Stimulated activated CD8-positive, alpha-beta memory T cell treated with anti-CD3 and anti-CD28 coated beads, Interleukin-4, amount 100 ng/mL, for 4 hours (primary cell): ENCODE measurements around the gene DIO1.
A peak's percentile ranks its signal among the peaks of the same experiment; 100 is the strongest.

Experiments used
- DNase-seq, 2 donors: peaks; one replicate each; pipeline ENCODE4 v3.0.0-alpha.2; 2020; ENCODE audit warnings: low read depth in 2 of 2, low spot score in 1 of 2

The DIO1 gene

DNA sequence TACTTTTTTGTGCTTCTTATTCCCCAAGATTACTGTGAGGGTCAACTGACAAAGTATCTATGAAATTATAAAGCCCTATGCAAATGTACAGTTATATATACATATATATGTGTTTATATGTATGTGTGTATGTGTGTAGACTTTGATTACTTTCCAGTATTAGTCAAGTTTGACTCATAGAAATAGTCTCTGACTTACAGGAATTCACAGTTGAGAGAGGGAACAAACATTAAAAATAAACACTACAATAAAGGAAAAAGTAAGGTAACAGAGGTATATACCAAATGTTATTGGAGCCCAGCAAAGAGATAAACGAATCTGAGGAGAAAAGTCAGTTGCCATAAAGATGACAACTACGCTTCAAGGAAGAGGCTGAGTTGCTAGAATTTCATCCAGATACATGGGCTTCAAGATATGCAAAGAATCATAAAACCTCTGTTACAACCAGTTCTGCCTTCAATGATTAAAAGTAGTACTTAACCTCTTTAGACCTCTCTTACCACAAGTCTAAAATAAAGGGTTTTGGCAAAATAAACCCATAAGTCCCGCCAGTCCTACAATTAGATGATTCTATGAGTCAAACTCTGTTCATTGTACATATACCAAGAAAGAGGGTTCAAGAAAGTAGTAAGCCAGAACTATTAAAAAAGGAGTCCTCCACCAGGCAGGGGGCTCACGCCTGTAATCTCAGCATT is 44.3 kb downstream of the DIO1 start:
- no peak for DNase-seq

DNA sequence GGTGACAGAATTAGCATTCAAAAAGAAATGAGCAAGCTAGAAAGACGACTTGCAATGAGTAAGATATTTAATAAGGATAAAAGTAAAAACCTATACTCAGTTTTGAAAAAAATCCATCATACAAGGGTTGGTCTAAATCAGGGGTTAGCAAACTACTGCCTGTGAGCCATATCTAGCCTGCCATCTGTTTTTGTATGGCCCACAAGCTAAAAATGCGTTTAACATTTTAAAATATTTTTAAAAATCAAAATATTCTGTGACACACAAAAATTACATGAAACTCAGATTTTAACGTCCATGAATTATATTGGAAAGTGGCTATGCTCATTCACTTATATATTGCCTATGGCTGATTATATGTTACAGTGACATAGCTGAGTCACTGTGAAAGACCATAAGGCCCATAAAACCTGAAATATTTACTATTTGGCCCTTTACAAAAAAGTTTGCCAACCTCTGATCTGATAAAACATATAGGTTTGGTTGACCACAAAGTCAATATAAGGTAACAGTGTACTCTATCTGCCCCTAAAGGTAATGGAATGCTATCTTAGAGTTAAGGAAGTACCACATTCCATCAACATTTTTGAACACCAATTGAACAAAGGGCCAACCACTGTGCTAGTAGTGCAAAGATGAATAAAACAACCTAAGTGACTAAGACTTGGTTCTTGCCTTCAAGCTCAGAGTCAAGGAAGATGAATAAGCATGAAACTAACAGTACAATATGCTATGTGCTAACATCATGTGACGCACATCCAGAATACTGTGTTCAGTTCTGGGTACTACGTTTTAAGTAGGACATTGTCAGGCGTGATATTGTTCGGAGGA is 48.4 kb downstream of the DIO1 start:
- no peak for DNase-seq

DNA sequence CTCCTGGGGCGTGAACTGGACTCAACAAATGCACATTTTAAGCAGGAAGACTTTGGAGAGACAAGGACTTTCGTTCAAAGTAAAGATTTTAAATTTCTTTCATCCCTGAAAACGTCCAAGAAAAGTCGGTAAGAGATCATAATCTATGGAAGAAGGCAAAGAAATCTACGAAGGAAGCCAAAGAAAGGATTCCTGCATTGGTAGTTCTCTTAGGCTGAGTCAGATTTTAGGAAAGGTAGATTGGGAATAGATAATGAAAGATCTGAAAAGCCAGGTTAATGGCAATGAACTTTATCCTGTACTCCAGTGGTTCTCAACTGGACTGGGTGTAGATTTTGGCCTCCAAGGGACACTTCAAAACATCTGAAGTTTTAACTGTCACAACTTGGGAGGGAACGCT is 49.1 kb downstream of the DIO1 start:
- DNase-seq: no peak

DNA sequence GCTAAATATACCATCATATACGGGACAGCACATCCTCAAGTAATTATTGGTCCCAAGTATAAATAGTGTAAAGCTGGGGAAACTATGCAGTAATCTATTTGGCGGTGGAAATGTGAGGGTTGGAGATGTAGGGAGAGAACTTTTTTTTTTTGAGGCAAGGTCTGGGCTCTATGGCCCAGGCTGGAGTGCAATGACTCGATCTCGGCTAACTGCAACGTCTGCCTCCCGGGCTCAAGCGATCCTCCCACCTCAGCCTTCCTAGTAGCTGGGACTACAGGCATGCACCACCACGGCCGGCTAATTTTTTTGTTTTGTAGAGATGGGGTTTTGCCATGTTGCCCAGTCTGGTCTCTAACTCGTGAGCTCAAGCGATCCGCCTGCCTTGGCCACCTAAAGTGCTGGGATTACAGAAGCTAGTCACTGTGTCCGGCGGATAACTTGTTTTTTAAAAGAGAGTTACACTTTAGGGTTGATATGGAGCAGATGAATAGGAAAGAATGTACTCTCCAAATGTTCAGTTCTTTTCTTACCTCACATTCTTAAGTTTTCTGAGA is 49.6 kb downstream of the DIO1 start:
- DNase-seq: no peak

DNA sequence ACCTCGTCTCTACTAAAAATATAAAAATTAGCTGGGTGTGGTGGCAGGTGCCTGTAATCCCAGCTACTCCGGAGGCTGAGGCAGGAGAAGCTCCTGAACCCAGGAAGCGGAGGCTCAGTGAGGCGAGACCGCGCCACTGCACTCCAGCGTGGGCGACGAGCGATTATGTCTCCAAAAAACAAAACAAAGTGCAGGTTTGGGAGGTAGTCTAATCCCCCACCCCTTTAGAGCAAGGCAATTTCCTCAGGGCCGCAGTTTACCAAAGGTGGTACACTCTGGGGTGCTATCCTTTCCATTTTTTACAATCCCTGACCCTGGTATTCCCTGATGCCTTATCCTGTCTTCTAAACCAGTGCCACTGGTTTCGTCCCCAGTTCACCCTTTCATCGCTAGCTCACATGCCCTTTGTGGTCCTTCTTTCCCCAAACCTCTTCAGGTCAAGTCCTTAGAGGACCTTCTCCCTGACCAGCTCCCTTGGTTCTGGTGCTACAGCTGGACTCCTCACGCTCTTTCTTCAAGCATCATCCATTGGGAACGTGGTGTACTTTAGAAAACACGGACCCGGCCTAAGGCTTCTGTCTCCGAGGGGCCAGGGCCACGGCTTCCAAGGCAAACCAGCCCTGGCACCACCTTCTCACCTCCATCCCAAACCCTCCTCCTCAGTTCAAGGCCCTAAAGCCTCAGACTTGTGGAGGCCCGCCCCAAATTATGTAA is 50.6 kb downstream of the DIO1 start:
- DNase-seq: no peak

DNA sequence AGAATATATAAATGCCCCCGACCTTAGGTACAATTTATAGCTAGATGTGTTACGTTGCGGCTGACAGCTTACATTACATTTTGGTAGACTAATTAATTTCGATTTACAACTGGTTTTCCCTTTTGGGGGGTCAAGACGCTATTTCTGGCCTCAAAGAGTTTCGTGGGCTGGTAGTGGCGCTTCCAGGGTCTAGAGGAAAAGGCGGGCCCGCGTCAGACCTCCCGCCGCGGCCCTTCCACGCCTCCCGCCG is 51.1 kb downstream of the DIO1 start:
- DNase-seq: no peak

DNA sequence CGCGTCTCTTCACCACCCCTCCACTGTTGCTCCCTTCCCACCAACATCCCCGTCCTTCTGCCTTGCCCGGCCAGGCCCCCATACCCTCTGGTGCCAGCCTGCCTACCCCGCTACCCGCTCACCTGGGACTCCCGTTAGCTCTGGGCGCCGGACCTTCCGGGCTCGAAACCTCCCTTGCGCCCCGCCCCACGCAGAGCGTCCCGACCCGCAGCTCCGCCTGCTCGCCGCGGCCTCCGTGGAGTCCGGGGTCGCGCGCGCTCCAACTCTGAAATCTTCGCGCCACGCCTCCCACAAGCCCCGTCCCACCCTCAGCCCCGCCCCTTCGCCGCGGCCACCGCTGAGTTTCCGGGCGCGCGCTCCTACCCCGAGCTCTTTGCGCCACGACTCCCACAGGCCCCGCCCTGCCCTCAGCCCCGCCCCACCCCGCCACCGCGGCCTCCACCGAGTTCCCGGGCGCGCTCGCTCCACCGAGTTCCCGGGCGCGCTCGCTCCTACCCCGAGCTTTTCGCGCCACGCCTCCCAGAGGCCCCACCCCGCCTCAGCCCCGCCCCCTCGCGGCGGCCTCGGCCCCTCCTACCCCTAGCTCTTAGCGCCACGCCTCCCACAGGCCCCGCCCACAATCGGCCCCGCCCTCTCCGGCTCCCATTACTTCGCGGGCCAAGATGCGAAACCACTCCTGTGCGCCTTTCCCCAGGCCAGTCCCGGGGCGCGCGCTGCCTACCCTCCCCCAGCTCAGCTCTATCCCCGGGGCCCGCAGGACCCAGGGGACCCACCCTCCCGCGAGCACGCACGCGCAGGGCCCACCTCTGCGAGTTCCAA is 51.7 kb downstream of the DIO1 start, which contains the start of gene IFT25:
Gene IFT25 (minus strand): TSS at position 267 of the 819 bp plus-strand sequence. CDS start 5,617 bp downstream, outside the sequence.
- DNase-seq: peak; percentile 97 to 99

DNA sequence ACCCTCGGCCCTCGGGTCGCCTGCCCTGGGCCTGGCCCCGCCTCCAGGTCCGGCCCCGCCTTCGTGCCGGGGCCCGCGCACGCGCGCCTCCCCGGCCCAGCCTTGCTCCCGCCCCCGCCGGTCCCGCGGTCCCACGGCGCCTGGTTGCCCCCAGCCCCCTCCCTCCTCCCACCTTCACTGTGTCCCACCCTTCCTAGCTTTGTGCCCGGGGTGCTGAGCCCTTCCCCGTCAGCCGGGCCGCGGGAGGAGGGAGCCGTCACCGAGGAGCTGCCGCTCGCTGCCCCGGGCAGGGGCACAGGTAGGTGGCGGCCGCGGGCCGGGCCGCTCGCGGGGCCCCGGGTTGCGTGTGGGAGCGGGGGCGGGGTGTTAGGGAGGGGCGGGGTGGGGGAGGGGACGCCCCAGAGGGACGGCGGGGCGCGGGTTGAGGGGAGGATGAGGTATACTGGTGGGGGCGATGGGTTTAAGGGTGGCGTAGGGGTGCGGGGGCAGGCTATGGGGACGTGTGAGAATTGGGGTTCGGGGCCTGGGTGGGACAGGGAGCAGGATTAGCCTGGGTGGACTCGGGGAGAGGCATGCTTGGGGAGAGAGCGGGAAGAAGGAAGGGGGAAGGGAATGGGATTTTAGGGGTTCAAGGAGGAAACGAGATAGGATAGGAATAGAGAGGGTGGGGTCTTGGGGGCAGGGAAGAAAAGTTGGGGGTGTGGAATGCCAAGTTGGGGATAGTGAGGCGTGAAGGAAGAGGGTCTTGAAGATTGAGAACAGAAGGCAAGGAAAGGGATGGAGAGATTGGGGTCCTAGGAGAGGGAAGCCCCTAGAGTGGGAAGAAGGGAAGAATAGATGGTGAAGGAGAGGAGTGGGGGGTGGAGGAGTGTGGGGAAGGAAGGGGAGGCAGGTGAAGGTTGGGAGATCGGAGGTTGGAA is 52.5 kb downstream of the DIO1 start, which contains the start of gene LRRC42:
Gene LRRC42 (plus strand): TSS at position 99 of the 920 bp plus-strand sequence. CDS start 5,650 bp downstream, outside the sequence.
- DNase-seq: peak in 1 of 2 donors; percentile 40

DNA sequence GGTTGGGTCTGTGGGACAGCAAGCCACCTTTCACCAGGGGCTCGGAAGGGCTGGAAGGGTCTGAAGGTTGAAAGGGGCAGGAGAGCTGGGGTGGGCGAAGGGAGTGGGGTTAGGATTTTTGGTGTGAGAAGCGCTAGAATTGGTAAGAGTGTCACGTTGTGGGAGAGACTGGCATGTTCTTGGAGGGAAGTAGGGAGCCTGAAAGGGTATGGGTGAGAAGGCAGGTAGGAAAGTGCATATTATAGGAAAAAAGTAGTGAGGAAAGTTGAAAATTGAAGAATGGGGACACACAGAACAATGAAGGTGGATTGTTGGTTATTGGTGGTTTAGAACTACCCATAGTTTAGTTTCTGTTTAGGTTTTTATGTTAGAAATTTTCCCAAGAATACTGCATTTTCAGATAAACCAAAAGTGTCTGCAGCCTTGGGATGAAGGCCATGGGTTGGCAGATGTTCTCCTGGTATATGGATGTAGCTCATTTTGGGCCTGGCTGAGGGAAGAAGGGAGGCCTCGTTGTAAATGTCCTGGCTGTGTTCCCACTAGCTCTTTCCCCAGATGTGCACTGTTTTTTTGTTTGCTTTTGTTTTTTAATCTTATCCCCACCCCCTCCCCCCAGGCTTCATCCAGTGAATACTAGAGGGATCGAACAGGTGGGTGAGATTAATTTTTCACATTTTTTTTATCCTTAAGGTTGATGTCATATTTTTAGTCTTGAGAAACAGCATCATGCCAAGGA is 53.4 kb downstream of the DIO1 start:
- no peak for DNase-seq

DNA sequence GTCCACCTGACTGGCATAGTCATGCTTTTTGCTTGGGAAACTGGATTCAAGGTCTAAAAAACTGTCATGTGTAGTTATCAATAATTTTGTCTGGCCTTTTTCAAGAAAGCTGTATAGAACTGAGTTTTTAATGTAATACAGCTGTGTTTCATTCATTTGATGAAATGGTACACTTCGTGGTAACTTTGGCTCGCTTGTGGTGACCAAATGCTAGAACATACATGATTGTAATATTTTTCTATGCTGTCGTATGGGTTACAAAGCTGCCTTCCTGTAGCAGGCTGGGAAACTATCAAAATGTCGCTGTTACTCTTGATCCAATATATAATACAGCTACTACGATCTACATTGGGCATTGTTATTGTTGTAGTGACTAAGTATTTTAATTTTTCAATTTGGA is 54.3 kb downstream of the DIO1 start:
- no peak for DNase-seq

DNA sequence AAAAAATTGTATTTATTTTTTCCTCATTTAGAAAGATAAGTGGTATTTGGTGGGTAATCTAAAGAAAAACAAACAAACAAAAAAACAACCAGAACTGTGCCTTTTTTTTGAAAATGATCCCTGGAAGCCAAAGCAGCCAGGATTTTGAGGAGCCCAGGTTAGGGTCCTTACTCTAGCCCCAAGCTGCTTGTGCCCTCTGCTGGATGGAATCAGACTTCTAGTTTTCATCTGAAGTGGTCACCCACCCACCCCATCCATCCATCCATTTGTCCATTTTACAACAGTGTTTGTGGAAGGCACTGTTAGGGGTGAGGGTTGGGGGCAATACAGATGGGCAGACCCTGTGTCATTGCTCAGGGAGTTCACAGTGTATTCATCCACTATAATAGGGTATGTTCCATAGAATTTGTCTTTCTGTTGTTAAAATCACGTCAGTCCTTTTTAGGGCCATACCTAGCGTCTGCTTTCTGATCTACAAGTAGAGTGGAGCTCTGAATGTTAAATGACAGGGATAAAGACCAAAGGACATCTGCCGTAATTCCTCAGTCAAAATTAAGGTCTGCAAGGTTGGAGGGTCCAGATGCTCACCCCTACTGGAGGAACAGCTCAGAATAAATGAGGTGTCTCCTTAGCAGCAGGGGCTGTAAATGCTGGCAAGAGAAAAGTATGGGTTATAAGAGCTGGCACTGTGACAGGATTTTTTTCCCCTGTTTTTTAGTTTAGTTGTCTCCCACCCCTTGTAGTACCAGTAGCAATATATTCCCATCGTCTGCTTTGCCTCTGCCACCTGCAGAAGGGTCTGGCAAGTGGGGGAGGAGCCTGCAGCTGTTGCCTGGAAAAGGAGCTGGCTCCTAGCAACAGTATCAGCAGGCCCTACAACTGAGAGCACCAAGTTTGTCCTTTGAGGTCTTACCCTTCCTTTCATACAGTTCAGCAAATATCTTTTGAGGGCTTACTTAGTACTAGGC is 55.3 kb downstream of the DIO1 start:
- no peak for DNase-seq

DNA sequence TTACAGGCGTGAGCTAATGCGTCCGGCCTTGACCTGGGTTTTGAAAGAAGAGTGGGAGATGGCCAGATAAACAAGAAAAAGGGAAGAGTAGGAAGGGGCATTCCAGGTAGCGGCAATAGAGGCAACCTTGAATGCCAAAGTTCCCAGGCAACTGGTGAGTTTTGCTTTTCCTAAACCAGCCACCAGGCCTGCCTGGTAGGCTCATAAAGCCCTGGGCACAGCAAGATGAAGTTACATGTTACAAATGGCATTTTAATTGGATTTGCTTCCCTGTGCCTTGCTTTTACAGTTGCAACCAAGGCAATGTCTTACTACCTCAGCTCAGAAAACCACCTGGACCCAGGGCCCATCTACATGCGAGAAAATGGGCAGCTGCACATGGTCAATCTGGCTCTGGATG is 57.7 kb downstream of the DIO1 start:
- no peak for DNase-seq

DNA sequence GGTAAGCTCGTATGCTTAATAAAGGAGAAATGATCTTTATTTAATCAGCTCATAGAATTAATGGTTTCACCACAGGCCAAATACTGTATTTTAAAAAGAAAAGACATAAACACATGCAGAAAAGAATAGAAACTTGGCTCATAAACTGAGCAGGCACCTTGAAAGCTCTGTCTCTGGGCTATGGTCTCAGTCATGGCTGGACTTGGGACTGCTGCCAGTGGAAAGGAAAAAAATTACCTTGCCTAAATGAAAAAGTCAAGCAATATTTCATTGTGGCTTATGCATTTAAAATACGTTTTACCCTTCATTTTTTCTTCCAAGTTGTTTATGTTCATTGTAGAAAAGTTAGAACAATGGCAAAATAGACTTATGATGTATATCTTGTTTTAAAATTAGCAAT is 60.1 kb downstream of the DIO1 start:
- no peak for DNase-seq

DNA sequence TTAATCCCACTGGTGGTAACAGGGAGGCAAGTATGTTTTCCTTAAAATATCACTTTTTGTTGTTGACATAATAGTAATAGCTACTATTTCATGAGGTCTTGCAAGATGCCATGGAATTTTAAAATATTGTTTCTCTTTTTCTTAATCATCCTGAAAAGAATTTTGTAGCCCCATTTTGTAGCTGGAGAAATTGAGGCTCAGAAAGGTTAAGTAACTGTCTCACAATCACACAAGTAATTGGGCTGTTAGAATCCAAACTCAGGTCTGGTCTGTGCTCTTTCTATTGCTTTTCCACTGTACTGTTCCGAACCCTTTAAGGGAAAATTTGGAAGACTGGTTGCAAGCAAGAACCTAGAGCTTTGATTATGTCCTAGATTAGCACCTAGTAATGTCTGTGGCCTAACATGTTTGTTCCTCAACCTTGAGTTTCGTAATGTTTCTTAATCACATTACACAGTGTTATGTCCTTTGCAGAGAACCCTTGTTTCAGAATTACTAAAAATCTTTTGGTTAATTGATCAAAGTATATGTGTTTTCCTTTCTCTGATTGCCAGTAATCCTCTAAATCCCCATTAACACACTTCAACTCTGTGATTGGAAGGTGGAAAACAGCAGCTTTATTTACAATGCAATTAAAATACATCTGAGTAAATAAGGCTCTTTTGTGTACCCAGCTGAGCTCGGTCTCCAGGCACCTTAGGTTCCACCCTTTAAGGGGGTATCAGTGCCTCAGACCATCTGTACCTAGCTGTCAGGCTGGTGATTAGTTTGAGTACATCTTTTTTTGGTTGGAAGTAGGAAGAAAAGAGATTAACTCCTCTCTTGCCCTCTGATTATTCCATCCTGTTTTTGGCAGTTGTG is 62.6 kb downstream of the DIO1 start:
- DNase-seq: no peak

DNA sequence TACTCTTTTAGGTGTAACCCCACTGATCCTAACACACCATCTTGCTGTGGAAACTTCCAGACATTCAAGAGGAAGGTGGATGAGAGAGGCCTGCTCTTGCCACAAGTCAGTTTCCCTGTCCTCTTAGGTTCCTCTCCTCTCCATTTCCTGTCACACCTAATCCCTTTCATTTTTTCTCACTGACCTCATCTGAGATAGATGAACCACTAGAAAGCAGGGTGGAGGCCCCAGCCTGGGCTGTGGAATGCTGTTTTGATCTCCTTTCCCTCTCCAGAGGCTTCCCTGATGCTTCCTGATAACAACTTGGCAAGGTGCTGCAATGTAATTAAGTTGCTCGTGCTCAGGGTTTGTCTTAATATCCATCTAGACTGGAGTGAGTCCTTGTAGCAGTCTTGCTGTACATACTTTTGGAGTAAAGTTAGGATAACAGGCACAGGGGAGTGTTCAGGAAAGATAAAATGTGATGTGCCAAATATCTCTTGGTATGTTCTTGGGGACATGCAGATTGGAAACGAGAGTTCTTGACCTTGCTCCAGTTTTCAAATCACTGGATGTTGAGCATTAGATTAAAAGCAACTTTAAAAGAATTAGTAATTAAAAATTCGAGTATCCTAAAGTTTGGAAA is 63.3 kb downstream of the DIO1 start:
- no peak for DNase-seq

DNA sequence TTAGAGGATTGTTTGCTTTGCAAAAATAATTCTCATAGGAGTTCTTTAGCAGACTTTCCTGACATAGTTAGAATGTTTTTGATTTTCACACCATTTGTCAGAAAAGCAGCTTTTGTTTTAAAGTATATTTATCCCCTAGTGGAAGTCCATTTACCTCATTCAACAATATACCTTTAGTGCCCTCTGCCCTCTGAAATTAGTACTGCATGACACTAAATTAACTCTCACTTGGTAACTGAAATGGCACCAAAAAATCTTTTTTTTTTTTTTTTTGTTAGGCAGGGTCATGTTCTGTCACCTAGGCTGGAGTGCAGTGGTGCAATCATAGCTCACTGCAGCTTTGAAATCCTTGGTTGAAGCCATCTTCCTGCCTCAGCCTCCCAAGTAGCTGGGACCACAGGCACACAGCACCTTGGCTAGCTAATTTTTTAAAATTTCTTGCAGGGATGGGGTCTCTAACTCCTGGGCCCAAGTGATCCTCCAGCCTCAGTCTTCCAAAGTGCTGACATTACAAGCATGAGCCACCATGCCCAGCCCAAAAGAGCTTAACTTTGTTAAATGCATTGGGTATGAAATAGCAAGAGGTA is 65.8 kb downstream of the DIO1 start:
- DNase-seq: no peak
